Renal pelvis (tissue), 4 donors: ENCODE data around the gene NPAS3. TPM values are rescaled to one million over a fixed set of nuclear protein-coding genes. Genes with fewer than 3 reads are reported as not detected.

Source experiments
- DNase-seq: peaks from one replicate; pipeline ENCODE4 v3.0.0-alpha.2; 2013
- polyA plus RNA-seq, 3 donors: library from polyadenylated mRNA; unstranded; fragments of 120-200 nt; gene quantifications; one replicate each; pipeline ENCODE4 v1.2.1, GENCODE V29; 2013; ENCODE audit not compliant: insufficient read length in 3 of 3

NPAS3 gene
- polyA plus RNA-seq, 3 donors = 8.7 to 9.6 (median 9.0) TPM

- no peak for DNase-seq
These were observed 641.6 kb downstream of the NPAS3 start for GRCh38 chr14:33580231-33580749.

GRCh38 chr14:33580841-33581240 lies 642.2 kb downstream of the NPAS3 start:
- DNase-seq = peak; percentile 42

GRCh38 chr14:33584697-33585096 lies 646.0 kb downstream of the NPAS3 start:
- no peak for DNase-seq

- no peak for DNase-seq
These were observed 648.1 kb downstream of the NPAS3 start for GRCh38 chr14:33586806-33587205.

GRCh38 chr14:33587791-33588190 lies 649.1 kb downstream of the NPAS3 start:
- DNase-seq = no peak

GRCh38 chr14:33588771-33589170 lies 650.1 kb downstream of the NPAS3 start:
- no peak for DNase-seq

GRCh38 chr14:33589334-33589733 lies 650.7 kb downstream of the NPAS3 start:
- DNase-seq = no peak

GRCh38 chr14:33590891-33591630 lies 652.4 kb downstream of the NPAS3 start:
- DNase-seq = no peak

GRCh38 chr14:33592297-33592696 lies 653.6 kb downstream of the NPAS3 start:
- DNase-seq = no peak

- DNase-seq = no peak
These were observed 657.8 kb downstream of the NPAS3 start for GRCh38 chr14:33596211-33597080.

GRCh38 chr14:33598582-33598981 lies 659.9 kb downstream of the NPAS3 start:
- DNase-seq = no peak

GRCh38 chr14:33602396-33602795 lies 663.7 kb downstream of the NPAS3 start:
- no peak for DNase-seq

GRCh38 chr14:33606591-33606990 lies 667.9 kb downstream of the NPAS3 start:
- DNase-seq = no peak

- no peak for DNase-seq
These were observed 670.9 kb downstream of the NPAS3 start for GRCh38 chr14:33609582-33609981.

GRCh38 chr14:33610121-33610520 lies 671.4 kb downstream of the NPAS3 start:
- DNase-seq = no peak

GRCh38 chr14:33611405-33612196 lies 672.9 kb downstream of the NPAS3 start:
- DNase-seq = no peak

- DNase-seq = no peak
These were observed 673.5 kb downstream of the NPAS3 start for GRCh38 chr14:33612197-33612505.

GRCh38 chr14:33617154-33617553 lies 678.5 kb downstream of the NPAS3 start:
- no peak for DNase-seq

GRCh38 chr14:33618361-33619105 lies 679.9 kb downstream of the NPAS3 start:
- no peak for DNase-seq

GRCh38 chr14:33622496-33622895 lies 683.8 kb downstream of the NPAS3 start:
- no peak for DNase-seq

- no peak for DNase-seq
These were observed 691.1 kb downstream of the NPAS3 start for GRCh38 chr14:33629792-33630191.

- no peak for DNase-seq
These were observed 692.3 kb downstream of the NPAS3 start for GRCh38 chr14:33631021-33631420.
